Body of pancreas (tissue), 4 donors: ENCODE results near the gene CHEK1. TPM values are rescaled to one million over a fixed set of nuclear protein-coding genes. Genes with fewer than 3 reads are reported as not detected.
"Not testable (repeated sequence)": the region's sequence is repeated elsewhere in the genome, so short reads cannot be mapped to it uniquely, and the experiment has no call there.

Experiments used
- ATAC-seq: fragments of 150-250 bp; one replicate; pipeline ENCODE4 v1.9.1; 2016
- DNase-seq, 4 donors: peaks; one replicate each; pipeline ENCODE4 v3.0.0-alpha.2; 2019
- H3K27ac ChIP-seq, 4 donors: fragments of 200-600 bp; sonication (generic); 1 replicate in 3 of 4; 2 replicates in 1 of 4; pipeline versions ENCODE4 v1.5.1 to v1.6.1; 2016 to 2019; ENCODE audit warnings: mild to moderate bottlenecking in 1 of 4, mixed read lengths in 1 of 4, moderate library complexity in 1 of 4
- H3K27me3 ChIP-seq, 2 donors: fragments of 200-600 bp; sonication (generic); one replicate each; pipeline ENCODE4 v1.6.0; 2016; ENCODE audit warnings: mild to moderate bottlenecking in 1 of 2
- H3K36me3 ChIP-seq, 2 donors: fragments of 200-600 bp; sonication (generic); replicated peaks in 1 of 2; 2 replicates each; pipeline ENCODE4 v1.5.1; 2016; ENCODE audit warnings: low read depth in 2 of 2; ENCODE audit not compliant: insufficient read depth in 1 of 2
- H3K4me1 ChIP-seq: fragments of 200-600 bp; sonication (generic); one replicate; pipeline ENCODE4 v1.6.0; 2016
- H3K4me3 ChIP-seq, 2 donors: fragments of 200-600 bp; sonication (generic); 1 replicate in 1 of 2; 2 replicates in 1 of 2; pipeline ENCODE4 v1.5.1; 2016 to 2019
- H3K9me3 ChIP-seq, 3 donors: fragments of 200-600 bp; sonication (generic); 1 replicate in 2 of 3; 2 replicates in 1 of 3; pipeline ENCODE4 v1.5.1; 2016
- POLR2A ChIP-seq, 3 donors: fragments of 450-650 bp; IDR thresholded peaks; one replicate each; pipeline ENCODE4 v1.6.1; 2016; ENCODE audit warnings: antibody characterized with exemption in 3 of 3, mild to moderate bottlenecking in 2 of 3
- WGBS, 2 donors: methylation state at CpG; one replicate each; pipeline ENCODE4 v1.1.5; 2017; 5-methylcytosine and 5-hydroxymethylcytosine counted together
- intact Hi-C: fragments of 100-400 bp; cut with DNase I; formaldehyde crosslinking; loops from one replicate; pipeline ENCODE4 v1.15.1; 2023
- small RNA-seq: library from RNA; depleted of rRNA; stranded (forward); fragments of <200 nt; gene quantifications from one replicate; pipeline ENCODE3, GENCODE V24; 2016
- total RNA-seq, 2 donors: library from RNA; depleted of rRNA; stranded (reverse); fragments of >200 nt; gene quantifications; one replicate each; pipeline ENCODE4 v1.1.0, GENCODE V29; 2016
- TF ChIP-seq, protein P1 (sequence below), 7 experiments: fragments of 450-650 bp in 4 of 7; fragments of 200-600 bp in 3 of 7; sonication (generic) in 3 of 7; IDR thresholded peaks; one replicate each; pipeline ENCODE4 v1.5.1; 2016 to 2019; ENCODE audit warnings: antibody characterized with exemption in 7 of 7

The CHEK1 gene
- total RNA-seq, 2 donors from 2014 or later: 0.33 to 1.8 TPM

DNA sequence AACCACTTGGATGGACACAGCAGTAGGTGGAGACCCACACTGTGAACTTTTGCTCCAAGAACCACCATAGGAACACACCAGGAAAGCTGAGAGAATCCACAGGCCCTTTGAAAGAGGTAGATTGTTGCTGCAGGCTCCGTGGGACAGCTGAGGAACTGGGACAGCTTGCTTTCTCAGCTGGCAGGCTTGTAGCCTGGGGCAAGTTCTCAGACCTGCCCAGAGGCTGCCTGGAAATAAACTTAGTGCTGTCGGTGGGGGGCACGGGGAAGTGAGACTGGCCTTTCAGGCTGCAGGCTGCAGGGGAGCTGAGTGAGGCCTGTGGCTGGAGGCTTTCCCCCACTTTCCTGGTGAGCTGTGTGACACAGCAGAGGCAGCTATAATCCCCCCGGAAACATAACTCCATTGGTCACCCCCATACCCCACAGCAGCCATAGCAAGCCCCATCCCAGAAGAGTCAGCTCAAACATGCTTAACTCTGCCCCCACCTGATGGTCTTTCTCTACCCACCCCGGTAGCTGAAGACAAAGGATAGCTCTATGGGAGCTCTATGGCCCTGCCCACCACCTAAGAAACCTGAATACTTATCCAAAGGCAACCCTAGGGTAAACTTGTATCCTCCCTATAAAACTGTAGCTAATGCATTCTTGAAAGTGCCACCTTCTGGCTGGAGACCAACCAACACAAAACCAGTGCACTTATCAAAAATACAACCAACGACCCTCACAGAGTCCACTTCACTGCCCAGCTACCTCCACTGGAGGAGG, 77.1 kb downstream of the CHEK1 start:
- intact Hi-C loops: no loop called here
- no peak for DNase-seq
- Histone ChIP-seq H3K27ac (no peak overlapping the region), H3K27me3 (no peaks in the 10 kb centered on the region), H3K9me3 (no peaks in the 10 kb centered on the region), H3K4me1 (no peaks in the 10 kb centered on the region), H3K4me3 (no peak overlapping the region), H3K36me3 (no peaks in the 10 kb centered on the region)
- no peak for ATAC-seq
- 18 to 45% methylated on average over 4 to 6 of the region's 6 CpGs for WGBS, 2 donors
- TF ChIP-seq, protein P1, sequence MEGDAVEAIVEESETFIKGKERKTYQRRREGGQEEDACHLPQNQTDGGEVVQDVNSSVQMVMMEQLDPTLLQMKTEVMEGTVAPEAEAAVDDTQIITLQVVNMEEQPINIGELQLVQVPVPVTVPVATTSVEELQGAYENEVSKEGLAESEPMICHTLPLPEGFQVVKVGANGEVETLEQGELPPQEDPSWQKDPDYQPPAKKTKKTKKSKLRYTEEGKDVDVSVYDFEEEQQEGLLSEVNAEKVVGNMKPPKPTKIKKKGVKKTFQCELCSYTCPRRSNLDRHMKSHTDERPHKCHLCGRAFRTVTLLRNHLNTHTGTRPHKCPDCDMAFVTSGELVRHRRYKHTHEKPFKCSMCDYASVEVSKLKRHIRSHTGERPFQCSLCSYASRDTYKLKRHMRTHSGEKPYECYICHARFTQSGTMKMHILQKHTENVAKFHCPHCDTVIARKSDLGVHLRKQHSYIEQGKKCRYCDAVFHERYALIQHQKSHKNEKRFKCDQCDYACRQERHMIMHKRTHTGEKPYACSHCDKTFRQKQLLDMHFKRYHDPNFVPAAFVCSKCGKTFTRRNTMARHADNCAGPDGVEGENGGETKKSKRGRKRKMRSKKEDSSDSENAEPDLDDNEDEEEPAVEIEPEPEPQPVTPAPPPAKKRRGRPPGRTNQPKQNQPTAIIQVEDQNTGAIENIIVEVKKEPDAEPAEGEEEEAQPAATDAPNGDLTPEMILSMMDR (IDR thresholded peaks at IDR 0.05): no peak
- TF ChIP-seq POLR2A (IDR thresholded peaks at IDR 0.05): no peak

DNA sequence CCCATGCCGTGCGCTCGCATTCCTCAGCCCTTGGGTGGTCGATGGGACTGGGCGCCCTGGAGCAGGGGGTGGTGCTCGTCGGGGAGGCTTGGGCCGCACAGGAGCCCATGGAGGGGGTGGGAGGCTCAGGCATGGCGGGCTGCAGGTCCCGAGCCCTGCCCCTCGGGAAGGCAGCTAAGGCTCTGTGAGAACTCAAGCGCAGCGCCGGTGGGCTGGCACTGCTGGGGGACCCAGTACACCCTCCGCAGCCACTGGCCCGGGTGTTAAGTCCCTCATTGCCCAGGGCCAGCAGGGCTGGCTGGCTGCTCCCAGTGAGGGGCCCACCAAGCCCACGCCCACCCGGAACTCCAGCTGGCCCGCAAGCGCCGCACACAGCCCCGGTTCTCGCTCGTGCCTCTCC, 79.7 kb downstream of the CHEK1 start:
- WGBS, 2 donors: 81 to 88% methylated on average over 8 to 12 of the region's 24 CpGs
- H3K27me3 ChIP-seq, H3K27ac ChIP-seq, H3K4me1 ChIP-seq, DNase-seq, H3K36me3 ChIP-seq, H3K9me3 ChIP-seq, ATAC-seq, intact Hi-C loops, H3K4me3 ChIP-seq: not testable (repeated sequence)

DNA sequence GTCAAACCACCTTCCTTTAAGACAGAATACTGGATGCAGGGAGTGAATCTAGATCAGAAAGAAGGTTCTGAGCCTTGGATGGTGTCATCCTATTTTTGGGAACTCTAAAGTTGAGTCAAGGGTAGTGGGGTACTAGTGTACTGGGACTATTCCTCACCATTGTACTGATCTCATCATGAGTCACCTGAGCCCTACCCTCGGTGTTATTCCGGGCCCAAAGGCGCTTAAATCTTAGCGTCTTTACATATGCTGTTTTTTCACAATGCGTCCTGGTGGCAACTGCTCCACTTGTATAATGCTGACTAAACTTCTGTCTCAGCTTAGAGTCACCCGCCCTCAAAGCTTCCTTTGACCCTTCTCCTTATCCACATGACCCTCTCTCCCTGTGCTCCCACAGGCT, 95.8 kb downstream of the CHEK1 start:
- Histone ChIP-seq H3K4me1 (no peaks in the 10 kb centered on the region), H3K4me3 (no peak overlapping the region), H3K9me3 (peaks cover 0 to 13% (median 0%) of the 10 kb centered on the region in 3 donors), H3K27me3 (no peaks in the 10 kb centered on the region), H3K27ac (no peak overlapping the region), H3K36me3 (no peaks in the 10 kb centered on the region)
- no peak for DNase-seq
- 80 to 83% methylated on average over 6 of the region's 6 CpGs for WGBS, 2 donors
- TF ChIP-seq, protein P1 (IDR thresholded peaks at IDR 0.05): no peak
- TF ChIP-seq POLR2A (IDR thresholded peaks at IDR 0.05): no peak
- ATAC-seq: no peak
- intact Hi-C loops: no loop called here

DNA sequence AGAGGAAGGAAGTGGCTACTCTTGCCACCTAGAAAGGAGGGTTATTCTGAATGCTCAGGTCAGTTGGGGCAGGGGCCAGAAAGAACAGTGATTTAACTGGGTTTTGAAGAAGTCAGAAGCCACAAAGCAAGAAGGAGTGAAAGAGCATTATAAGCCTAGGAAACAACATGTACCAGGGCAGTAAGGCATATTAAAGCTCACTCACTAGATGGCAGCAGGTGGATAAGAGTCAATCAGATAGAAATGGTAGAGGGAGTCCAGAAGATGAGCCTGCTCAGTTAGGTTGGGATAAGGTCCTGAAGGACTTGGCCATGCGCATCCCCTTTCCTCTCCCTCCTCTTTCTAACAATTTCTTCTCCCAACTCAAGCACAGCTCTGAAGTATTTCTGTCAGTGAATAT, 99.2 kb downstream of the CHEK1 start:
- intact Hi-C loops: no loop called here
- Histone ChIP-seq H3K27me3 (no peaks in the 10 kb centered on the region), H3K4me3 (no peak overlapping the region), H3K27ac (no peak overlapping the region), H3K36me3 (no peaks in the 10 kb centered on the region), H3K9me3 (no peaks in the 10 kb centered on the region), H3K4me1 (no peaks in the 10 kb centered on the region)
- DNase-seq: no peak
- 89 to 91% methylated on average over 1 of the region's 1 CpG for whole genome bisulfite sequencing, 2 donors
- TF ChIP-seq POLR2A (IDR thresholded peaks at IDR 0.05): no peak
- TF ChIP-seq, protein P1 (IDR thresholded peaks at IDR 0.05): no peak
- no peak for ATAC-seq

Small RNAs within 50 kb of the gene (small RNA-seq; reads per million reads assigned to genes)
- not detected for gene RNU2-35P

Other genes starting within 250 kb of the CHEK1 start
- 10 to 100 TPM in 1 of 2 donors, 1 to 10 TPM in 1; 8.3 to 16.2 TPM for gene FEZ1, start 128.9 kb upstream of the CHEK1 start, total RNA-seq
- 10 to 100 TPM; 63.3 to 75.2 TPM for gene EI24, start 55.7 kb upstream of the CHEK1 start, total RNA-seq
- 10 to 100 TPM; 22.1 to 70.3 TPM for gene STT3A, start 32.3 kb upstream of the CHEK1 start, total RNA-seq
- gene ACRV1, start 55.7 kb downstream of the CHEK1 start, total RNA-seq: not detected
- gene PATE1, start 121.1 kb downstream of the CHEK1 start, total RNA-seq: not detected
- not detected for gene PATE2, start 153.7 kb downstream of the CHEK1 start, total RNA-seq
- gene PATE3, start 163.0 kb downstream of the CHEK1 start, total RNA-seq: not detected
- gene PATE4, start 208.2 kb downstream of the CHEK1 start, total RNA-seq: not detected